Esophagus muscularis mucosa (tissue), 4 donors: ENCODE results near the gene C1QTNF9. TPM values are rescaled to one million over a fixed set of nuclear protein-coding genes. Genes with fewer than 3 reads are reported as not detected.

Experiments
- DNase-seq: peaks from one replicate; pipeline ENCODE4 v3.0.0-alpha.2; 2017; ENCODE audit errors: extremely low spot score
- H3K27ac ChIP-seq, 4 donors: fragments of 200-600 bp; sonication (generic); replicated peaks in 1 of 4; 1 replicate in 3 of 4; 2 replicates in 1 of 4; pipeline ENCODE4 v1.5.1; 2016 to 2019; ENCODE audit warnings: mild to moderate bottlenecking in 1 of 4
- H3K27me3 ChIP-seq, 4 donors: fragments of 200-600 bp; sonication (generic); one replicate each; pipeline versions ENCODE4 v1.5.1 to v1.6.0; 2016 to 2019
- H3K36me3 ChIP-seq, 4 donors: fragments of 200-600 bp; sonication (generic); one replicate each; pipeline ENCODE4 v1.5.1; 2016 to 2019
- H3K4me1 ChIP-seq, 4 donors: fragments of 200-600 bp; sonication (generic); one replicate each; pipeline ENCODE4 v1.5.1; 2016 to 2019
- H3K4me3 ChIP-seq, 4 donors: fragments of 200-600 bp; sonication (generic); 1 replicate in 2 of 4; 2 replicates in 2 of 4; pipeline ENCODE4 v1.5.1; 2016 to 2019; ENCODE audit warnings: mild to moderate bottlenecking in 4 of 4, moderate library complexity in 1 of 4
- H3K9me3 ChIP-seq, 4 donors: fragments of 200-600 bp; sonication (generic); 1 replicate in 3 of 4; 2 replicates in 1 of 4; pipeline ENCODE4 v1.5.1; 2016 to 2019
- EP300 ChIP-seq: sonication (generic); formaldehyde crosslinking; IDR thresholded peaks from one replicate; pipeline ENCODE4 v1.6.1; 2017; ENCODE audit warnings: antibody characterized with exemption
- POLR2A ChIP-seq: fragments of 450-650 bp; IDR thresholded peaks from one replicate; pipeline ENCODE4 v1.6.1; 2017; ENCODE audit warnings: antibody characterized with exemption, moderate library complexity, mild to moderate bottlenecking, low read depth
- POLR2AphosphoS5 ChIP-seq, 2 donors: sonication (generic); formaldehyde crosslinking; IDR thresholded peaks; one replicate each; pipeline ENCODE4 v1.6.1; 2017; ENCODE audit warnings: antibody characterized with exemption in 2 of 2
- WGBS: methylation state at CpG from one replicate; pipeline ENCODE4 v1.1.5; 2018; 5-methylcytosine and 5-hydroxymethylcytosine counted together
- intact Hi-C: fragments of 100-400 bp; cut with DNase I; formaldehyde crosslinking; loops from one replicate; pipeline ENCODE4 v1.15.1; 2023
- total RNA-seq, 4 donors: library from RNA; depleted of rRNA; stranded (reverse); fragments of >200 nt; gene quantifications; one replicate each; pipeline versions ENCODE4 v1.1.0 to v1.2.1, GENCODE V29; 2016
- TF ChIP-seq, protein P1 (sequence below), 3 experiments: fragments of 200-600 bp in 2 of 3; fragments of 450-650 bp in 1 of 3; sonication (generic) in 2 of 3; IDR thresholded peaks; one replicate each; pipeline ENCODE4 v1.5.1; 2017 to 2019; ENCODE audit warnings: antibody characterized with exemption in 3 of 3, mild to moderate bottlenecking in 2 of 3, moderate library complexity in 1 of 3

C1QTNF9 gene
- total RNA-seq, 4 donors from 2014 or later: 0.32 to 2.0 (median 0.91) TPM

- Histone ChIP-seq H3K27ac (peak overlapping the region; percentile 79 to 86 (median 83)), H3K9me3 (no peaks in the 10 kb centered on the region), H3K27me3 (no peaks in the 10 kb centered on the region), H3K4me3 (peak overlapping the region; percentile 46 to 55 (median 50)), H3K4me1 (peaks cover 32 to 57% (median 50%) of the 10 kb centered on the region in 4 donors), H3K36me3 (no peaks in the 10 kb centered on the region)
- 4% methylated on average over 23 of the region's 25 CpGs for WGBS
- intact Hi-C loops: no loop called here
- TF ChIP-seq EP300 (no peak), POLR2AphosphoS5 (IDR thresholded peaks at IDR 0.05) (peak; percentile 42 to 43), POLR2A (no peak)
- TF ChIP-seq, protein P1, sequence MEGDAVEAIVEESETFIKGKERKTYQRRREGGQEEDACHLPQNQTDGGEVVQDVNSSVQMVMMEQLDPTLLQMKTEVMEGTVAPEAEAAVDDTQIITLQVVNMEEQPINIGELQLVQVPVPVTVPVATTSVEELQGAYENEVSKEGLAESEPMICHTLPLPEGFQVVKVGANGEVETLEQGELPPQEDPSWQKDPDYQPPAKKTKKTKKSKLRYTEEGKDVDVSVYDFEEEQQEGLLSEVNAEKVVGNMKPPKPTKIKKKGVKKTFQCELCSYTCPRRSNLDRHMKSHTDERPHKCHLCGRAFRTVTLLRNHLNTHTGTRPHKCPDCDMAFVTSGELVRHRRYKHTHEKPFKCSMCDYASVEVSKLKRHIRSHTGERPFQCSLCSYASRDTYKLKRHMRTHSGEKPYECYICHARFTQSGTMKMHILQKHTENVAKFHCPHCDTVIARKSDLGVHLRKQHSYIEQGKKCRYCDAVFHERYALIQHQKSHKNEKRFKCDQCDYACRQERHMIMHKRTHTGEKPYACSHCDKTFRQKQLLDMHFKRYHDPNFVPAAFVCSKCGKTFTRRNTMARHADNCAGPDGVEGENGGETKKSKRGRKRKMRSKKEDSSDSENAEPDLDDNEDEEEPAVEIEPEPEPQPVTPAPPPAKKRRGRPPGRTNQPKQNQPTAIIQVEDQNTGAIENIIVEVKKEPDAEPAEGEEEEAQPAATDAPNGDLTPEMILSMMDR (IDR thresholded peaks at IDR 0.05): no peak
- peak; percentile 92 for DNase-seq
These were observed 37.6 kb upstream of the C1QTNF9 start for GRCh38 chr13:24271601-24272451.

DNA sequence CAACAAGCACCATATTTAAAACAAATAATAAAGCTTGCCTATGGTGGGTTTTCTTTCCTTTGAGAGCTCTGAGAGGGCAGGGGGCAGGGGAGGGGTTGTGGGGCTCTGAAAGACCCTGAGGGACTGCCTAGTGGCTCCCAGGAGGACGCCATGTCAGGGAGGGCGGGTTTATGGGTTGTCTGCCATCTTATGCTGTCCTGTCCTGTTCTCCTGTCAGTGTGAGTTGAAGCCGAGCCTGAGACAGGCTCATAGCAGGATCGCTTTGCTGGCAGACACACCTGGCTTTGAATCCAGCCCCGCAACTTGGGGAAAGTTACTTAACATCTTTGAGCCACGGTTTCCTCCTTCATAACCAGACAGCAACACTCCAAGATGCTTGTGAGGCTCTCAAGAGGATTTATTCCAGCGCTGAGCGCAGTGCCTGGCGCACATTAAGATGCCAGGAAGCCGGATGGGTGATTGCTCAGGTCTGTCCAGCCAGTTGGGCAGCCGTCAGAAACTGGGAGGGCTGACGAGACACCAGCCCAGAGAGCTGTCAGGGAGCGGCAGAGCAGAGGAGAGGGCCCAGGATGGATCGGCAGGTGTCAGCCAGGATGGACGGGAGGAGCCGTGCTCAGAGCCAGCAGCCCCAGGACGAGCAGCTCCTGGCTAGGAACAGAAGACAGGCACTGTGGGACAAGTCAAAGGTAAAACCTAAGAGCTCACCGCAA is 36.8 kb upstream of the C1QTNF9 start:
- Histone ChIP-seq H3K4me3 (peak overlapping the region; percentile 46 to 55 (median 50)), H3K36me3 (no peaks in the 10 kb centered on the region), H3K27ac (peak overlapping the region; percentile 79 to 86 (median 83)), H3K9me3 (no peaks in the 10 kb centered on the region), H3K27me3 (no peaks in the 10 kb centered on the region), H3K4me1 (peaks cover 32 to 56% (median 48%) of the 10 kb centered on the region in 4 donors)
- 74% methylated on average over 12 of the region's 18 CpGs for WGBS
- intact Hi-C loops: no loop called here
- peak; percentile 42 for DNase-seq
- no peak for TF ChIP-seq POLR2AphosphoS5 (IDR thresholded peaks at IDR 0.05)
- TF ChIP-seq, protein P1 (IDR thresholded peaks at IDR 0.05): no peak
- no peak for TF ChIP-seq EP300
- no peak for TF ChIP-seq POLR2A

DNA sequence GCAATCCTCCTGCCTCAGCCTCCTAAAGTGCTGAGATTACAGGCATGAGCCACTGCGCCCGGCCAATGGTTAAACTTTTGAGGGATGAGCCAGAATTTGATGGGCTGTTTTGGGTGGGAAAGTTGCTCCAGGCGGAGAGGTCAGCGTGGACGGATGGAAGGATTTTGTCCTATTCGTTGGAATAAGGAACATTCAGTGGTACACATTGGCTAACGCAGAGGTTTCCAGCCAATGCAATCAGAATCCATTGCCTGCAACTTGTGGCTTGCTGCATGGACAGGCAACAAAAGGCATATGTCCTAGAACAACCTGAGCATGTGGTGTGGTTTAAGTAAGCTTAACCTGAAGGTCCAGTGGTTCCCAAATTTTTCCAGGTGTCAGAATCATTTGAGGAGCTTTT is 35.5 kb upstream of the C1QTNF9 start:
- 93% methylated on average over 7 of the region's 7 CpGs for WGBS
- Histone ChIP-seq H3K4me3 (no peak overlapping the region), H3K27me3 (no peaks in the 10 kb centered on the region), H3K27ac (no peak overlapping the region), H3K4me1 (peaks cover 32 to 48% (median 44%) of the 10 kb centered on the region in 4 donors), H3K36me3 (no peaks in the 10 kb centered on the region), H3K9me3 (no peaks in the 10 kb centered on the region)
- DNase-seq: no peak
- intact Hi-C loops: no loop called here
- TF ChIP-seq, protein P1 (IDR thresholded peaks at IDR 0.05): no peak
- TF ChIP-seq POLR2AphosphoS5 (IDR thresholded peaks at IDR 0.05) (no peak), POLR2A (no peak), EP300 (no peak)

DNA sequence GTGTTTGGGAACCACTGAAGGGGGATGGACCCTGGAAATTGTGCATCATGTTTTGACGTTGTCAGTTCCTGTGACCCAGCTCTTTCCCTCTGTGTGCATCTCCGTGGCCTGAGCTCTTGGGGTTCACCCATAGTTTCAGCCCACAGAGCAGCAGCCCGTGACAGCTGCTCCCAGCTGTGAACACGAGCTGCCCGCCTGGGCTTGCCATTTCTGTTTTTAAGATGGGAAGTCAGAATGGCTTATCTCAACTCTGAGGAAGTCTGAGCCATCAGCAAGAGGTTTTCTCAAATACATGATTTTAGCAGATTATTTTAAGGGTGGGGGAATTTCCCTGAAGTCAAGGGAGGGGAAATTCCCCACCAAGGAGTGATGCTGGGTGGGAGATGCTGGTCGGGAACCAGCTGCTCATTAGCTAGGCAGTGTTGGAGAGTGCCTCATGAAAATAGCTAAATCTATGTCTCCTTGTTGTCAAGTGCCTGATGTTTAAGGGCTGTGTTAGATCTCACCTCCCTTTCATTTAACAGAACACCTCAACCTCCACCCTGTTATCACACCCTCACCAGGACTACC is 34.8 kb upstream of the C1QTNF9 start:
- DNase-seq: no peak
- H3K4me1 ChIP-seq: peaks cover 36 to 48% (median 44%) of the 10 kb centered on the region in 4 donors
- no peak for TF ChIP-seq POLR2AphosphoS5 (IDR thresholded peaks at IDR 0.05)
- TF ChIP-seq, protein P1 (IDR thresholded peaks at IDR 0.05): no peak
- no peak for TF ChIP-seq EP300
- TF ChIP-seq POLR2A: no peak
- 39% methylated on average over 6 of the region's 6 CpGs for WGBS
- no peak overlapping the region for H3K4me3 ChIP-seq
- no peaks in the 10 kb centered on the region for H3K36me3 ChIP-seq
- no peak overlapping the region for H3K27ac ChIP-seq
- H3K27me3 ChIP-seq: no peaks in the 10 kb centered on the region
- intact Hi-C loops: no loop called here
- H3K9me3 ChIP-seq: no peaks in the 10 kb centered on the region
